GM12875 (cell line): Measurements from ENCODE around the gene SHROOM2.

Source experiments
- H3K4me3 ChIP-seq: one replicate; pipeline ENCODE4 v1.5.1; 2011; ENCODE audit warnings: low read depth, low read length, control low read depth
- TF ChIP-seq, protein P1 (sequence below): IDR thresholded peaks from 2 replicates; pipeline ENCODE4 v1.5.1; 2011; ENCODE audit warnings: low read depth, mild to moderate bottlenecking, control low read depth, inconsistent platforms, low read length, moderate library complexity, borderline replicate concordance; ENCODE audit not compliant: insufficient read depth

Gene SHROOM2

DNA sequence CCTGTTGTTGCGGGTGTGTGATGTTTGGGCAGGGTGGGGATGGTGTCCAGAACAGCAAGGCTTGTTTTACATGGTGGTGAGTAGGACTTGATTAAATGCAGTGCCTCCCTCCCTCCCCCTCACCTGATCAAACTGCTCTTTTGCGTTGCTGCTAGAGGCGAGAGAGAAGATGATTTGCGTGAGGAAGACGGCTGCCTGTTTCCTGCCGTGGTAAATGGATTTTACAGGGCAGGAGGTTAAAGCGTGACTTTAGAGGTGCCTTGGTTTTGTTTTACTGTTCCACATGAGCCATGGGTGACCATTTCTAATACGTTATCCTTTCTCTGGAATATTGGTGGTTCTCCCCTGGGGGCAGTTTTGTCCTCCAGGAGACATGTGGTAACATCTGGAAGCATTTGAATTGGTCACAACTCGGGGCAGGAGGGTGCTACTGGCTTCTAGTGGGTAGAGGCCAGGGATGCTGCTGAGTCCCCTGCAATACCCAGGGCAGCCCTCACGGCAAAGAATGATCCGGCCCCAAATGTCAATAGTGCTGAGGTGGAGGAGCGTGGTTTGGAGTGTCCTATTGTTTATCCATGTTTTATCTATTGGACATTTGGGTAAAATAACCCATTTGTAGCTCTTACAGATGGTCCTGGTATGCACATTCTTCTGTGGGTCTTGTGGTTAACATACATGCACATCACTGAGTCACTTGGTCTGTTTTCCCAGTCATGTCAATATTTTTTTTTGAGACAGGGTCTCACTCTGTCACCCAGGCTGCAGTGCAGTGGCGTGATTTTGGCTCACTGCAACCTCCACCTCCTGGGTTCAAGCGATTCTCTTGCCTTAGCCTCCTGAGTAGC lies 73.7 kb downstream of the SHROOM2 start:
- TF ChIP-seq, protein P1, sequence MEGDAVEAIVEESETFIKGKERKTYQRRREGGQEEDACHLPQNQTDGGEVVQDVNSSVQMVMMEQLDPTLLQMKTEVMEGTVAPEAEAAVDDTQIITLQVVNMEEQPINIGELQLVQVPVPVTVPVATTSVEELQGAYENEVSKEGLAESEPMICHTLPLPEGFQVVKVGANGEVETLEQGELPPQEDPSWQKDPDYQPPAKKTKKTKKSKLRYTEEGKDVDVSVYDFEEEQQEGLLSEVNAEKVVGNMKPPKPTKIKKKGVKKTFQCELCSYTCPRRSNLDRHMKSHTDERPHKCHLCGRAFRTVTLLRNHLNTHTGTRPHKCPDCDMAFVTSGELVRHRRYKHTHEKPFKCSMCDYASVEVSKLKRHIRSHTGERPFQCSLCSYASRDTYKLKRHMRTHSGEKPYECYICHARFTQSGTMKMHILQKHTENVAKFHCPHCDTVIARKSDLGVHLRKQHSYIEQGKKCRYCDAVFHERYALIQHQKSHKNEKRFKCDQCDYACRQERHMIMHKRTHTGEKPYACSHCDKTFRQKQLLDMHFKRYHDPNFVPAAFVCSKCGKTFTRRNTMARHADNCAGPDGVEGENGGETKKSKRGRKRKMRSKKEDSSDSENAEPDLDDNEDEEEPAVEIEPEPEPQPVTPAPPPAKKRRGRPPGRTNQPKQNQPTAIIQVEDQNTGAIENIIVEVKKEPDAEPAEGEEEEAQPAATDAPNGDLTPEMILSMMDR, result no peak
- no peak overlapping the region for H3K4me3 ChIP-seq

DNA sequence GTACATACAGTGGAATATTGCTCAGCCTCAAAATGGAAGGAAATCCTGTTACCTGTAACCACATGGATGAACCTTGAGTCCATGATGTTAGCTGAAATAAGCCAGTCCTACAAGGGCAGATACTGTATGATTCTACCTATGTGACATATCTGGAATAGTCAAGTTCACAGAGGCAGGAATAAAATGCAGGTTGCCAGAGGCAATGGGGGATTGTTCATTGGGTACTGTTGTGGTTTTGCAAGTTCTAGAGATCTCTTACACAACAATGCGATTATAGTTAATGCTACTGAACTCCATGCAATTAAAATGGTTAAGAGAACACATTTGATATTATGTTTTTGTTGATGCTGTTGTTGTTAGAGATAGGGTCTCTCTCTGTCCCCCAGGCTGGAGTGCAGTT lies 74.6 kb downstream of the SHROOM2 start:
- TF ChIP-seq, protein P1, result no peak
- no peak overlapping the region for H3K4me3 ChIP-seq

DNA sequence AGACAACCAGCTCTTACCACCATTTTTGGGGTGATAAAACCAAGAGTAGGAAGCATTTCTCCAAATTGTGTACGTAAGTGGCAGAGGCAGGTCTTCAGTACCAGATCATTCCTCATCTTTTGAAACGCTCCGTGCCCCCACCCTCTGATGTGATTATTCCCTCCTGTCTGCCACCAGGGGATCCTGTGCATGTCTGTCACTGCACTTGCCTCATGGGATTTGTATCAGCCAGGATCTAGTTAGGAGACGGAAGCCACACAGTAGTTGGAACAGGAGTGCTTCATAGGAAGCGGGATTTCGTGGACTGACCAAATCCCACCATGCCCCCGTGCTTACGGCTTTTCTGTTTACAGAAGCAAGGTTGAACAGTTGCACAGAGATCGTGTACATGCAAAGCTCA lies 75.5 kb downstream of the SHROOM2 start:
- no peak overlapping the region for H3K4me3 ChIP-seq
- TF ChIP-seq, protein P1, result no peak

DNA sequence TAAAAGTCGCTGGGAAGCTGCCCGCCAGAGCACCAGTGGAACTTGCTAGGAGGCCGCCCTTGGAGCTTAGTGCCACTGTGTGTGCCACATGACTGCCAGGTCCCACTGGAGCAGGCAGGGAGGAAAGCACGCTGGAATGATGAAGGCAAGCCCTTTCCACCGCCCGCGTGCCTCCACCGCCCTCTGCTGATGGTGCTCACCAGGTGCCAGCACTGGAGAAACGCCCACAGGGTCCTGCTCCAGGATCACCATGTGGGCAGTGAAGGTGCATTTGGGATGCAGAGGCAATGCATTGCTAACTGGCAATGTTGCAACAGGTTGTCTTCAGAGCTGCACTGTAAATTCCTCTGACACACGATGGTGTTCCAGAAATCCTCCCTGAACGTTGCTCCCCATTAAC lies 76.3 kb downstream of the SHROOM2 start:
- no peak overlapping the region for H3K4me3 ChIP-seq
- TF ChIP-seq, protein P1, result peak; percentile 12; the same call in 1 of the 2 replicates

DNA sequence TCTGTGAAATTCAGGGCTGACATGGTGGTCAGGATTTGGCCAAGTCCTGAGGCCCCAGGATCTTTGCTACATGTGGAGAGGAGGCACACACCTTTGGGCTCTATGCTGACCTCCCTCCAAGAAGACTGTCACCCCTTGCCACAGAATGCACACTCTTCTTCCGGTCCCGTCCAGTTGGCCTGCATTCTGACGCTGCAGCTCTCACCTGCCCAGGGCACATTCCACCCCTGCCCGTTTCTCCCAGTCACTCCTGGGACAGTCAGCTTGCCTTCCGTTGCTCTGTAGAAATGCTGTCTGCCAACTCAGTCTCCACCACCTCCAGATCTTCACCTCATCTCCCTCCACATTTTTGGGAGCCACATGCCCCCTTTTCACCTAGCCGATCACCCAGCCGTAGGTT lies 76.7 kb downstream of the SHROOM2 start:
- TF ChIP-seq, protein P1, result no peak
- H3K4me3 ChIP-seq, result no peak overlapping the region

DNA sequence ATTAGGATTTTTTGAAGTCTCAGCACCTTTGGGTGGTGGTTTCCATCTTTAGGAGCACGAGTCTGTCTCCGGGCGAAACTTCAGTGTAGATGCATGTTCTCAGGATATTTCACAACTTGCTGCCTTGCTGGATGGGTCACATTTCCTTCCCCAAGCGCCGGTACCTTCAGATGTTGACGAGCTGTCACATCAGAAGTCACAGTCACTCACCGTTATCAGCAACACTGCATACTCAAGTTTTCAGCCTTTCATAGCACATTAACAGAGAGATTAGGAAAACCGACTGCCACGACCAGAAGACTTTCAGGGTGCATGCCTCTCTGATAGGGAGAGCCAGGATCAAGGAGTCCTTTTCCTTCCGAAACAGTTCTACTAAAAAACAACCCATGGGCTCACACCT lies 77.8 kb downstream of the SHROOM2 start:
- TF ChIP-seq, protein P1, result no peak
- no peak overlapping the region for H3K4me3 ChIP-seq

DNA sequence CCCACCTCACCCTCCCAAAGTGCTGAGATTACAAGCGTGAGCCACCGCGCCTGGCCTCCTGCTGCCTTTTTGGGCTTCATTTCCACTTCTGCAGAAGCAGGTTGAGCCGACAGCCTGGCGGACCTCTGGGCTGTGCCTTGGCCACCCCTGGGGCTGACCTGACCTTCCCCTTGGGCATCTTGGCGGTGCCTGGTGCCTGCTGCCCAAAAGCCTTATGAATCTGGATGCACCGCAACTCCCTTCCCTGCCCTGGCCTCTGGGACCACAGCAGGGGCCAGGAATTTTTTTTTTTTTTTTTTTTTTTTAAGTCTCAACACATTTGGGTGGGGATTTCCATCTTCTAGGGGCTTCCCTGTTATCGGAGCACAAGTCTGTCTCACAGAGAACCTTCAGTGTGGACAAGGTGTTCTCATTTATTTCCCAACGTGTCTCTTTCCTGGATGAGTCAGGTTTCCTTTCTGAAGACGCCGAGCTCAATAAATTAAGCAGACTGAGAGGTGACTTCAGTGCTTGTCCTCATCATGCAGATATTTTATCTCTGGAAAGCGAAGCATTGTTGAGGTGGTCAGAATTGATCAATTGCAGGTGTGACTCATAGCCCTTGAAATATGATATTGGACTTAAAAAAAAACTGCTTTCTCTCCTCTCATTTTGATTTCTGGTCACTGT lies 79.7 kb downstream of the SHROOM2 start:
- TF ChIP-seq, protein P1, result no peak

More for the DNA sequence above, 79.7 kb downstream of the SHROOM2 start:
- no peak overlapping the region for H3K4me3 ChIP-seq
